OCI-LY1 (cell line): ENCODE results near the gene LIN52.

ENCODE experiments used
- H2AFZ ChIP-seq: fragments of 200-600 bp; sonication (generic), shearing (Covaris generic); 2 replicates; pipeline ENCODE4 v1.6.0; 2014; ENCODE audit warnings: antibody characterized with exemption, mild to moderate bottlenecking, low read length
- H3F3A ChIP-seq: fragments of 200-600 bp; sonication (generic), shearing (Covaris generic); 2 replicates; pipeline ENCODE4 v1.6.0; 2014; ENCODE audit warnings: mild to moderate bottlenecking, antibody characterized with exemption, low read length, moderate library complexity; ENCODE audit not compliant: insufficient read depth
- H3K27ac ChIP-seq: fragments of 200-600 bp; sonication (generic); 2 replicates; pipeline ENCODE4 v1.5.1; 2014; ENCODE audit warnings: low read length, mixed run types, mild to moderate bottlenecking, low read depth; ENCODE audit not compliant: poor library complexity, severe bottlenecking
- H3K27me3 ChIP-seq: fragments of 200-600 bp; sonication (generic); 2 replicates; pipeline ENCODE4 v1.6.0; 2014; ENCODE audit warnings: antibody characterized with exemption, mild to moderate bottlenecking, low read length, moderate library complexity; ENCODE audit not compliant: insufficient read depth
- H3K36me3 ChIP-seq: fragments of 200-600 bp; sonication (generic); 2 replicates; pipeline ENCODE4 v1.6.1; 2014; ENCODE audit warnings: mild to moderate bottlenecking, antibody characterized with exemption, low read length, moderate library complexity, mixed read lengths; ENCODE audit not compliant: insufficient read depth
- H3K4me1 ChIP-seq: fragments of 200-600 bp; sonication (generic); 2 replicates; pipeline ENCODE4 v1.5.1; 2014; ENCODE audit warnings: mild to moderate bottlenecking, low read length, moderate library complexity; ENCODE audit not compliant: insufficient read depth, severe bottlenecking
- H3K4me2 ChIP-seq: fragments of 200-600 bp; sonication (generic), shearing (Covaris generic); 2 replicates; pipeline ENCODE4 v1.6.1; 2014; ENCODE audit warnings: low read length
- H3K4me3 ChIP-seq: fragments of 200-600 bp; sonication (generic); 2 replicates; pipeline ENCODE4 v1.5.1; 2014; ENCODE audit warnings: low read length, low read depth, mild to moderate bottlenecking, mixed read lengths; ENCODE audit not compliant: poor library complexity, severe bottlenecking
- H3K79me2 ChIP-seq: fragments of 200-600 bp; shearing (Covaris generic); 2 replicates; pipeline ENCODE4 v1.6.1; 2016; ENCODE audit warnings: mixed run types, low read length, mixed read lengths; ENCODE audit not compliant: insufficient read depth
- H3K9ac ChIP-seq: fragments of 200-600 bp; sonication (generic), shearing (Covaris generic); 2 replicates; pipeline ENCODE4 v1.6.1; 2014; ENCODE audit warnings: mild to moderate bottlenecking, low read length, mixed read lengths
- H3K9me2 ChIP-seq: fragments of 200-600 bp; sonication (generic), shearing (Covaris generic); 2 replicates; pipeline ENCODE4 v1.6.1; 2014; ENCODE audit warnings: low read depth, mild to moderate bottlenecking, low read length, mixed read lengths
- H3K9me3 ChIP-seq: fragments of 200-600 bp; shearing (Covaris generic); 2 replicates; pipeline ENCODE4 v1.6.1; 2014; ENCODE audit warnings: low read length, mixed read lengths
- H4K20me1 ChIP-seq: fragments of 200-600 bp; sonication (generic), shearing (Covaris generic); 2 replicates; pipeline ENCODE4 v1.6.0; 2016; ENCODE audit warnings: mild to moderate bottlenecking, low read length; ENCODE audit not compliant: insufficient read depth
- EZH2 ChIP-seq: fragments of 200-600 bp; sonication (generic), shearing (Covaris generic); IDR thresholded peaks from 2 replicates; pipeline ENCODE4 v1.8.0; 2017; ENCODE audit warnings: borderline replicate concordance, mixed run types, mild to moderate bottlenecking, antibody characterized with exemption, low read length, moderate library complexity, mixed read lengths
- TF ChIP-seq, protein P1 (sequence below): fragments of 200-600 bp; sonication (generic), shearing (Covaris generic); IDR thresholded peaks from 2 replicates; pipeline ENCODE4 v1.5.1; 2017; ENCODE audit warnings: mild to moderate bottlenecking, antibody characterized with exemption, low read length, moderate library complexity, mixed read lengths

Gene LIN52

DNA sequence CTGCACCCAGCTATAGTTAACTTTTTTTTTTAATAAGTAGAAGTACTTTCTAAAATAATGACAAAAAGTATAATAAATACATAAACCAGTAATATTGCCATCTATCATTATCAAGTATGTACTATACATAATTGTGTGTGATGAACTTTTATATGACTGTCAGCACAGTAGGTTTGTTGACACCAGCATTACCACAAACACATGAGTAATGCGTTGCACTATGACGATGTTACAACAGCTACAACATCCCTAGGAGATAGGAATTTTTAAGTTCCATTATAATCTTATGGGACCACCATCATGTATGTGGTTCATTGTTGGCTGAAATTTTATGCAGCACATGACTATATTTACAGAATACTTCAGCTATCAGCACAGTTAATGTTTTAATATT lies 91.6 kb downstream of the LIN52 start:
- Histone ChIP-seq H3K79me2 (no peaks in the 10 kb centered on the region), H3K9ac (no peak overlapping the region), H3K4me2 (no peak overlapping the region), H2AFZ (no peak overlapping the region), H3K27ac (no peak overlapping the region), H3K4me3 (no peak overlapping the region), H4K20me1 (no peaks in the 10 kb centered on the region), H3K4me1 (no peaks in the 10 kb centered on the region), H3K9me3 (no peaks in the 10 kb centered on the region), H3K9me2 (no peaks in the 10 kb centered on the region), H3K36me3 (no peaks in the 10 kb centered on the region), H3F3A (no peaks in the 10 kb centered on the region), H3K27me3 (no peaks in the 10 kb centered on the region)
- TF ChIP-seq, protein P1, sequence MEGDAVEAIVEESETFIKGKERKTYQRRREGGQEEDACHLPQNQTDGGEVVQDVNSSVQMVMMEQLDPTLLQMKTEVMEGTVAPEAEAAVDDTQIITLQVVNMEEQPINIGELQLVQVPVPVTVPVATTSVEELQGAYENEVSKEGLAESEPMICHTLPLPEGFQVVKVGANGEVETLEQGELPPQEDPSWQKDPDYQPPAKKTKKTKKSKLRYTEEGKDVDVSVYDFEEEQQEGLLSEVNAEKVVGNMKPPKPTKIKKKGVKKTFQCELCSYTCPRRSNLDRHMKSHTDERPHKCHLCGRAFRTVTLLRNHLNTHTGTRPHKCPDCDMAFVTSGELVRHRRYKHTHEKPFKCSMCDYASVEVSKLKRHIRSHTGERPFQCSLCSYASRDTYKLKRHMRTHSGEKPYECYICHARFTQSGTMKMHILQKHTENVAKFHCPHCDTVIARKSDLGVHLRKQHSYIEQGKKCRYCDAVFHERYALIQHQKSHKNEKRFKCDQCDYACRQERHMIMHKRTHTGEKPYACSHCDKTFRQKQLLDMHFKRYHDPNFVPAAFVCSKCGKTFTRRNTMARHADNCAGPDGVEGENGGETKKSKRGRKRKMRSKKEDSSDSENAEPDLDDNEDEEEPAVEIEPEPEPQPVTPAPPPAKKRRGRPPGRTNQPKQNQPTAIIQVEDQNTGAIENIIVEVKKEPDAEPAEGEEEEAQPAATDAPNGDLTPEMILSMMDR, result no peak
- TF ChIP-seq EZH2, result no peak

DNA sequence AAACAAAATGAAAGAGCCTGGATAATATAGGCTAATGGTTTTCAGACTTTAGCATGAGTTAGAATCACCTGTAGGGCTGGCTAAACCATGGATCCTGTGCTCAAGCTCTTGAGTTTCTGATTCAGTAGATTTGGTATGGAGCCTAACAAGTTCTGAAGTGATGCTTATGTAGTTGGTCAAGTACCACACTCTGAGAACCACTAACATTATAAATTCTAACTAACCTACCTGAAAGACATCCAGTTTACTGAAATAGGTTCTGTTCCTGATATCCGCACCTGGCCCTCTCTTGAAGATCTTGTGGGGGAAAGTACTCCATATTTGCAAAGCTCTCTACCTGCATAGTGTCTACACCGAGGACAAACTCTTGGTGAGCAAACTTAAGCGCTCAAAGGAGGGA lies 95.1 kb downstream of the LIN52 start:
- H3K9me2 ChIP-seq, result no peaks in the 10 kb centered on the region

DNA sequence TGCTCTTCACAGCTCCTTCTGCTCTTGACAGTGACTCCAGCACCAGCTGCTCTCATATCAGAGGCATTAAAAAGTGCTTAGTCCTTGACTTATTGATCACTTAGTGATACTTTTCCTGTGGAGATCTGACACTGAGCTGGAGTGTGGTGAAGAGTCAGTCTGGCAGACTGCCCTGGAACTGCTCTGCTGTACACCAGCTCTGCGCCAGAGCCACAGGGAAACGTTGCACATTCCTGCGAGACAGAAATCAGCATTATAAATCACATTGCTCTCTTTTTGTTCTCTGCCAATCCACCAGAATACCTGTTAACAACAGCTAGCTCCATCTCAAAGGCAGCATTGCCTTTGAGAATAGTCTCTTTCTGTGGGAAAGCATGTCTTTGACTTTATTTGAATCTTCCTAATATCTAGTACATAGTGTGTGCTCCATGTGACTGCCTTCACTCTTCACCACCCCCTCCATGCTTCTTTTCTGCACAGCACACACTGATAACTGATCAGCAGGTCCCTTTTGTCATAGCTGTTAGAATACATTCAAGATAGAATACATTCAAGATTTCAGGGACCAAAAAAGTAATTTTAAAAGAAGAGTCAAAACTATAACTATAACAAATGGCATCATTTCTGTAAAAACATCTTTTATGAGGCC lies 106.3 kb downstream of the LIN52 start:
- TF ChIP-seq EZH2, result no peak
- TF ChIP-seq, protein P1, result no peak
- H3K27me3 ChIP-seq, result no peaks in the 10 kb centered on the region
- no peaks in the 10 kb centered on the region for H3K4me1 ChIP-seq
- H4K20me1 ChIP-seq, result no peaks in the 10 kb centered on the region
- H3K9ac ChIP-seq, result no peak overlapping the region
- H3K4me3 ChIP-seq, result no peak overlapping the region
- no peaks in the 10 kb centered on the region for H3K9me3 ChIP-seq
- no peaks in the 10 kb centered on the region for H3K9me2 ChIP-seq
- no peak overlapping the region for H2AFZ ChIP-seq
- no peak overlapping the region for H3K4me2 ChIP-seq
- H3F3A ChIP-seq, result no peaks in the 10 kb centered on the region
- H3K27ac ChIP-seq, result no peak overlapping the region
- no peaks in the 10 kb centered on the region for H3K79me2 ChIP-seq
- H3K36me3 ChIP-seq, result no peaks in the 10 kb centered on the region

More for the DNA sequence above, 95.1 kb downstream of the LIN52 start:
- no peaks in the 10 kb centered on the region for H3K27me3 ChIP-seq
- no peak overlapping the region for H2AFZ ChIP-seq
- no peaks in the 10 kb centered on the region for H4K20me1 ChIP-seq
- H3K27ac ChIP-seq, result no peak overlapping the region
- no peaks in the 10 kb centered on the region for H3K9me3 ChIP-seq
- no peak overlapping the region for H3K4me2 ChIP-seq
- no peak overlapping the region for H3K9ac ChIP-seq
- H3K36me3 ChIP-seq, result no peaks in the 10 kb centered on the region
- H3K4me1 ChIP-seq, result no peaks in the 10 kb centered on the region
- no peaks in the 10 kb centered on the region for H3F3A ChIP-seq
- no peaks in the 10 kb centered on the region for H3K79me2 ChIP-seq
- no peak for TF ChIP-seq EZH2
- TF ChIP-seq, protein P1, result no peak
- H3K4me3 ChIP-seq, result no peak overlapping the region
